ENCODE measurements around the gene PPP2R5C. TPM values are rescaled to one million over a fixed set of nuclear protein-coding genes. Genes with fewer than 3 reads are reported as not detected.

Gene PPP2R5C
- total and polyA plus RNA-seq, 2 donors from 2014 or later: 65.6 to 129 TPM

DNA sequence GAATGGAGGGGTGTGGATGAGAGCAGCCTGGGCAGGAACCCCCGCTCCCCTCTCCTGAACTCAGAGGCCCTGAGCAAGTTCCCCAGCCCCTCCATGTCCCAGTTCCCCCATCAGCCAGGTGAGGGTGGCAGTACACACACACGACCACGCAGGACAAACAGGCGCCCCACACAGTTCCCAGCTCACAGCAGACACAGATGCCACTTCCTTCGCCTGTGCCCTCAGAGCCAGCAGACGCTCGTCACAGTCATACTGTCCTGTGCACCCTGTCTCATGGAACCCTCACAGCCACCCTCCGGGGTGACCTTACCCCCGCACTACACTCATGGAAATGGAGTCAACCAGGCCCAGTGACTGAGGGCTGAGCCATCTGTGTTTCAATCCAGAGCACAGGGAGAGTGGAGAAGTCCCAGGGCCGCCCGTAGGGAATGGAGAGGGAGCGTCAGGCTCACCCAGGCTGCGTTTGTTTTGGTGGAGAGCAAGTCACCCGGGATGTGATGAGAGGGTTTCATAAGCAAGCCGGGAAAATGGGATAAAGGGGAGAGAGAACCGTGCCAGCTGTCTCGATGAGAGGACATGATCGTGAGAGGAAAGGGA, 155.4 kb downstream of the PPP2R5C start:
- Histone ChIP-seq H3K9me3 (ENCODE audit: control insufficient read depth in 2 of 3, insufficient read depth in 1 of 3, low read length in 3 of 3) (no peaks in the 10 kb centered on the region), H3K4me1 (ENCODE audit: control insufficient read depth in 2 of 3, insufficient read depth in 2 of 3, low read depth in 1 of 3, low read length in 3 of 3) (no peaks in the 10 kb centered on the region), H3K27me3 (ENCODE audit: control insufficient read depth, insufficient read depth, low read length) (no peaks in the 10 kb centered on the region), H3K36me3 (ENCODE audit: control insufficient read depth in 2 of 3, insufficient read depth in 3 of 3, low read length in 3 of 3) (peaks cover 0 to 20% (median 11%) of the 10 kb centered on the region in 3 donors), H3K27ac (ENCODE audit: low read depth in 2 of 2, low read length in 2 of 2) (no peak overlapping the region), H3K4me3 (ENCODE audit: low read length in 3 of 3) (no peak overlapping the region), H3K9ac (ENCODE audit: low read length in 3 of 3) (no peak overlapping the region)
- intact Hi-C loops (cut with DNase I): no loop called here
- DNase-seq (no peak), FAIRE-seq (no peak)
- TF ChIP-seq, protein P1, sequence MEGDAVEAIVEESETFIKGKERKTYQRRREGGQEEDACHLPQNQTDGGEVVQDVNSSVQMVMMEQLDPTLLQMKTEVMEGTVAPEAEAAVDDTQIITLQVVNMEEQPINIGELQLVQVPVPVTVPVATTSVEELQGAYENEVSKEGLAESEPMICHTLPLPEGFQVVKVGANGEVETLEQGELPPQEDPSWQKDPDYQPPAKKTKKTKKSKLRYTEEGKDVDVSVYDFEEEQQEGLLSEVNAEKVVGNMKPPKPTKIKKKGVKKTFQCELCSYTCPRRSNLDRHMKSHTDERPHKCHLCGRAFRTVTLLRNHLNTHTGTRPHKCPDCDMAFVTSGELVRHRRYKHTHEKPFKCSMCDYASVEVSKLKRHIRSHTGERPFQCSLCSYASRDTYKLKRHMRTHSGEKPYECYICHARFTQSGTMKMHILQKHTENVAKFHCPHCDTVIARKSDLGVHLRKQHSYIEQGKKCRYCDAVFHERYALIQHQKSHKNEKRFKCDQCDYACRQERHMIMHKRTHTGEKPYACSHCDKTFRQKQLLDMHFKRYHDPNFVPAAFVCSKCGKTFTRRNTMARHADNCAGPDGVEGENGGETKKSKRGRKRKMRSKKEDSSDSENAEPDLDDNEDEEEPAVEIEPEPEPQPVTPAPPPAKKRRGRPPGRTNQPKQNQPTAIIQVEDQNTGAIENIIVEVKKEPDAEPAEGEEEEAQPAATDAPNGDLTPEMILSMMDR (IDR thresholded peaks at IDR 0.05; ENCODE audit: borderline replicate concordance, extremely low read depth, insufficient read depth): no peak

DNA sequence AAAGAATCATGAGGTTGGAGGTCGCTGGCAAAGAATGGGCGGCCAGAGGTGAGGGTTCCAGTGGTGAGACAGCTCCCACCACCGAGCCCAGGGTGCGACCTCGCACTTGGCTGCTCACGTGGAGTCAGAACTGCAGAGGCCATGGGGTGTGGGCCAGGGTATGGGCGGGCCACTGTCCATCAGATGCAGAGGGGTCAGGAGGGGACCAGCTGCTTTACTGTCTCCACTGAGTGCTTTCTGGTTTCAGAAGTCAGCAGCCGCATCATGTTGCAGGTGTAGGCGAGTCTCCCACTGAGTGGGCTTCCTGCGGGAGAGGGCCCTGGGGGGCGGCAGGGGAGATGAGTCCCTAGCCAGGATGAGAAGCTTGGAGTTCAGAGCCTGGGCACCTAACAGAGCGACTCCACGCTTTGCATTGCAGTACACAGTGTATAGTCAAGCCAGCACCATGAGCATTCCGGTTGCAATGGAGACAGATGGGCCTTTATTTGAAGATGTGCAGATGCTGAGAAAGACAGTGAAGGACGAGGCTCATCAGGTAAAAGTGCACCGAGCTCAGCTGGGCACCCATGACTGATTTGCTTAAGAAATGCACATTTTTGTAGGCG, 156.0 kb downstream of the PPP2R5C start:
- FAIRE-seq (no peak), DNase-seq (peak in 3 of 5 donors; percentile 17 to 28 (median 22))
- H3K9me3 ChIP-seq (ENCODE audit: control insufficient read depth in 2 of 3, insufficient read depth in 1 of 3, low read length in 3 of 3): no peaks in the 10 kb centered on the region
- no peaks in the 10 kb centered on the region for H3K4me1 ChIP-seq (ENCODE audit: control insufficient read depth in 2 of 3, insufficient read depth in 2 of 3, low read depth in 1 of 3, low read length in 3 of 3)
- H3K36me3 ChIP-seq (ENCODE audit: control insufficient read depth in 2 of 3, insufficient read depth in 3 of 3, low read length in 3 of 3): peaks cover 0 to 16% (median 11%) of the 10 kb centered on the region in 3 donors
- intact Hi-C loops (cut with DNase I): no loop called here
- no peak overlapping the region for H3K9ac ChIP-seq (ENCODE audit: low read length in 3 of 3)
- no peak overlapping the region for H3K27ac ChIP-seq (ENCODE audit: low read depth in 2 of 2, low read length in 2 of 2)
- TF ChIP-seq, protein P1 (IDR thresholded peaks at IDR 0.05; ENCODE audit: borderline replicate concordance, extremely low read depth, insufficient read depth): no peak
- H3K4me3 ChIP-seq (ENCODE audit: low read length in 3 of 3): no peak overlapping the region
- no peaks in the 10 kb centered on the region for H3K27me3 ChIP-seq (ENCODE audit: control insufficient read depth, insufficient read depth, low read length)

DNA sequence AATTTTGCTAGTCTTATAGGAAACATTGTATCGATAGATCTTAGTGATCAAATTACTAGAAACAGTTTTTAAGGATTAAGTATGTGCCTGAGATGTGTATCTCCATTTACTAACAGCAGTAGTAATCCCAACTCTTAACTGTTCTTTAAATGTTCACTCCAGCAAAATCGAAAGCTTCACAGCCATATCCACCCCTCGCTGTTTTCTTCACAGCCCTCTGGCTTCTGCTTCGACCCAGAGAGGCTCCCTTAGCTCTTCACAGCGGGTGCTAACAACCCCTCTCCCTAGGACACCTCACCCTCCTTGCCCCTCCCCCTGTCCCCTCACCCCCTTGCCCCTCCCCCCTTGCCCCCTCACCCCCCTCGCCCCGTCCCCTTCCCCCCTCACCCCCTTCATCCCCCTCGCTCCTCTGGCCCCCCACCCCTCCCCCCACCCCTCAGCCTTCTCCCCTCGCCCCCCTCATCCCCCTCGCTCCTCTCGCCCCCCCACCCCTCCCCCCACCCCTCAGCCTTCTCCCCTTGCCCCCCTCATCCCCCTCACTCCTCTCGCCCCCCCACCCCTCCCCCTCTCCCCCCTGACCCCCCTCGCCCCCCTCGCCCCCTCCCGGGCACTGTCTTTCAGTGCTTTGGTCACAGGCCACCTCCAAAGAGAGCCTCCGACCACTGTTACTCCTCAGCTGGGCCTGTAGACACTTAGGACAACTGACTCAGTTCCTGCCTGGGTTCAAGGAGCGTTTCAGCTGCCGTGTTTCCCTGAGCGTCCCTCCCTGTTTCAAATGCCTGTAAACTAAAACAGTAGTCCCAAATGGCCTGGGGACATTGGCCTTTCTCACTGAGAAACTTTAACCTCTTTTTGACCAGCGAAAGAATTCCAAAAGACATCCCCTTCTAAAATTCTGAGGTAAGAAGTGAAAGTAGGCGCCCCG, 156.8 kb downstream of the PPP2R5C start:
- DNase-seq (no peak), FAIRE-seq (no peak)
- Histone ChIP-seq H3K27ac (ENCODE audit: low read depth in 2 of 2, low read length in 2 of 2) (no peak overlapping the region), H3K4me3 (ENCODE audit: low read length in 3 of 3) (no peak overlapping the region), H3K9ac (ENCODE audit: low read length in 3 of 3) (no peak overlapping the region), H3K36me3 (ENCODE audit: control insufficient read depth in 2 of 3, insufficient read depth in 3 of 3, low read length in 3 of 3) (peaks cover 0 to 10% (median 10%) of the 10 kb centered on the region in 3 donors), H3K4me1 (ENCODE audit: control insufficient read depth in 2 of 3, insufficient read depth in 2 of 3, low read depth in 1 of 3, low read length in 3 of 3) (no peaks in the 10 kb centered on the region), H3K27me3 (ENCODE audit: control insufficient read depth, insufficient read depth, low read length) (no peaks in the 10 kb centered on the region), H3K9me3 (ENCODE audit: control insufficient read depth in 2 of 3, insufficient read depth in 1 of 3, low read length in 3 of 3) (no peaks in the 10 kb centered on the region)
- TF ChIP-seq, protein P1 (IDR thresholded peaks at IDR 0.05; ENCODE audit: borderline replicate concordance, extremely low read depth, insufficient read depth): no peak
- intact Hi-C loops (cut with DNase I): no loop called here

Measured in kidney (tissue), 14 donors.